Esophagus muscularis mucosa (tissue), 4 donors: ENCODE data around the gene BOC. TPM values are rescaled to one million over a fixed set of nuclear protein-coding genes. Genes with fewer than 3 reads are reported as not detected.
A peak's percentile ranks its signal among the peaks of the same experiment; 100 is the strongest.

ENCODE experiments used
- DNase-seq: peaks from one replicate; pipeline ENCODE4 v3.0.0-alpha.2; 2017; ENCODE audit errors: extremely low spot score
- H3K27ac ChIP-seq, 4 donors: fragments of 200-600 bp; sonication (generic); replicated peaks in 1 of 4; 1 replicate in 3 of 4; 2 replicates in 1 of 4; pipeline ENCODE4 v1.5.1; 2016 to 2019; ENCODE audit warnings: mild to moderate bottlenecking in 1 of 4
- H3K27me3 ChIP-seq, 4 donors: fragments of 200-600 bp; sonication (generic); one replicate each; pipeline versions ENCODE4 v1.5.1 to v1.6.0; 2016 to 2019
- H3K36me3 ChIP-seq, 4 donors: fragments of 200-600 bp; sonication (generic); one replicate each; pipeline ENCODE4 v1.5.1; 2016 to 2019
- H3K4me1 ChIP-seq, 4 donors: fragments of 200-600 bp; sonication (generic); one replicate each; pipeline ENCODE4 v1.5.1; 2016 to 2019
- H3K4me3 ChIP-seq, 4 donors: fragments of 200-600 bp; sonication (generic); 1 replicate in 2 of 4; 2 replicates in 2 of 4; pipeline ENCODE4 v1.5.1; 2016 to 2019; ENCODE audit warnings: mild to moderate bottlenecking in 4 of 4, moderate library complexity in 1 of 4
- H3K9me3 ChIP-seq, 4 donors: fragments of 200-600 bp; sonication (generic); 1 replicate in 3 of 4; 2 replicates in 1 of 4; pipeline ENCODE4 v1.5.1; 2016 to 2019
- CTCF ChIP-seq, 3 experiments: fragments of 200-600 bp in 2 of 3; fragments of 450-650 bp in 1 of 3; sonication (generic) in 2 of 3; IDR thresholded peaks; one replicate each; pipeline ENCODE4 v1.5.1; 2017 to 2019; ENCODE audit warnings: antibody characterized with exemption in 3 of 3, mild to moderate bottlenecking in 2 of 3, moderate library complexity in 1 of 3
- EP300 ChIP-seq: sonication (generic); formaldehyde crosslinking; IDR thresholded peaks from one replicate; pipeline ENCODE4 v1.6.1; 2017; ENCODE audit warnings: antibody characterized with exemption
- POLR2A ChIP-seq: fragments of 450-650 bp; IDR thresholded peaks from one replicate; pipeline ENCODE4 v1.6.1; 2017; ENCODE audit warnings: antibody characterized with exemption, moderate library complexity, mild to moderate bottlenecking, low read depth
- POLR2AphosphoS5 ChIP-seq, 2 donors: sonication (generic); formaldehyde crosslinking; IDR thresholded peaks; one replicate each; pipeline ENCODE4 v1.6.1; 2017; ENCODE audit warnings: antibody characterized with exemption in 2 of 2
- WGBS: methylation state at CpG from one replicate; pipeline ENCODE4 v1.1.5; 2018; 5-methylcytosine and 5-hydroxymethylcytosine counted together
- intact Hi-C: fragments of 100-400 bp; cut with DNase I; formaldehyde crosslinking; loops from one replicate; pipeline ENCODE4 v1.15.1; 2023
- total RNA-seq, 4 donors: library from RNA; depleted of rRNA; stranded (reverse); fragments of >200 nt; gene quantifications; one replicate each; pipeline versions ENCODE4 v1.1.0 to v1.2.1, GENCODE V29; 2016

Gene BOC
- total RNA-seq, 4 donors from 2014 or later: 87.2 to 119 (median 90.8) TPM

- no peak for TF ChIP-seq POLR2AphosphoS5 (IDR thresholded peaks at IDR 0.05)
- no peak for TF ChIP-seq CTCF (IDR thresholded peaks at IDR 0.05)
- TF ChIP-seq EP300: no peak
- no peak for TF ChIP-seq POLR2A
- WGBS: 66% methylated on average over 2 of the region's 2 CpGs
- peak overlapping the region; percentile 43 to 55 (median 48) for H3K4me3 ChIP-seq
- peaks cover 7 to 57% (median 46%) of the 10 kb centered on the region in 4 donors for H3K4me1 ChIP-seq
- no peaks in the 10 kb centered on the region for H3K9me3 ChIP-seq
- H3K27ac ChIP-seq: peak overlapping the region; percentile 85 to 90 (median 89)
- no peaks in the 10 kb centered on the region for H3K27me3 ChIP-seq
- no peak for DNase-seq
- intact Hi-C loops: no loop called here
- H3K36me3 ChIP-seq: peaks cover 0 to 74% (median 53%) of the 10 kb centered on the region in 4 donors
Measured at GRCh38 chr3:113275583-113275928, 64.2 kb downstream of the BOC start.

GRCh38 chr3:113275929-113276750 is 64.8 kb downstream of the BOC start:
- H3K4me1 ChIP-seq: peaks cover 7 to 51% (median 43%) of the 10 kb centered on the region in 4 donors
- WGBS: 14% methylated on average over 16 of the region's 16 CpGs

GRCh38 chr3:113276751-113277080 is 65.4 kb downstream of the BOC start:
- H3K36me3 ChIP-seq: peaks cover 0 to 74% (median 55%) of the 10 kb centered on the region in 4 donors
- WGBS: 38% methylated on average over 5 of the region's 5 CpGs
- DNase-seq: no peak
- TF ChIP-seq EP300 (no peak), POLR2A (no peak), POLR2AphosphoS5 (IDR thresholded peaks at IDR 0.05) (no peak), CTCF (IDR thresholded peaks at IDR 0.05) (no peak)
- H3K27me3 ChIP-seq: no peaks in the 10 kb centered on the region
- intact Hi-C loops: no loop called here
- peak overlapping the region; percentile 43 to 55 (median 48) for H3K4me3 ChIP-seq
- H3K9me3 ChIP-seq: no peaks in the 10 kb centered on the region
- peak overlapping the region; percentile 85 to 90 (median 89) for H3K27ac ChIP-seq
- H3K4me1 ChIP-seq: peaks cover 7 to 46% (median 40%) of the 10 kb centered on the region in 4 donors

More at GRCh38 chr3:113275929-113276750, 64.8 kb downstream of the BOC start:
- Histone ChIP-seq H3K27ac (peak overlapping the region; percentile 85 to 90 (median 89)), H3K4me3 (peak overlapping the region; percentile 43 to 55 (median 48)), H3K36me3 (peaks cover 0 to 74% (median 55%) of the 10 kb centered on the region in 4 donors), H3K27me3 (no peaks in the 10 kb centered on the region), H3K9me3 (no peaks in the 10 kb centered on the region)
- DNase-seq: no peak
- no peak for TF ChIP-seq EP300
- TF ChIP-seq POLR2AphosphoS5 (IDR thresholded peaks at IDR 0.05): peak; percentile 45 to 53
- no peak for TF ChIP-seq POLR2A
- peak in 2 of 3 experiments; percentile 17 to 34 for TF ChIP-seq CTCF (IDR thresholded peaks at IDR 0.05)
- intact Hi-C loops: no loop called here

- peak overlapping the region; percentile 85 to 90 (median 89) for H3K27ac ChIP-seq
- H3K9me3 ChIP-seq: no peaks in the 10 kb centered on the region
- TF ChIP-seq EP300 (no peak), POLR2AphosphoS5 (IDR thresholded peaks at IDR 0.05) (no peak), CTCF (IDR thresholded peaks at IDR 0.05) (no peak), POLR2A (no peak)
- intact Hi-C loops: no loop called here
- 72% methylated on average over 4 of the region's 4 CpGs for WGBS
- H3K36me3 ChIP-seq: peaks cover 0 to 74% (median 55%) of the 10 kb centered on the region in 4 donors
- H3K4me1 ChIP-seq: peaks cover 7 to 45% (median 40%) of the 10 kb centered on the region in 4 donors
- DNase-seq: no peak
- H3K4me3 ChIP-seq: no peak overlapping the region
- H3K27me3 ChIP-seq: no peaks in the 10 kb centered on the region
Measured at GRCh38 chr3:113277414-113277813, 66.1 kb downstream of the BOC start.
